Stimulated activated CD8-positive, alpha-beta memory T cell treated with anti-CD3 and anti-CD28 coated beads, Interleukin-2, amount 100 ng/mL, for 48 hours (primary cell): ENCODE measurements around the gene RGS13.
"Not testable (repeated sequence)": the region's sequence is repeated elsewhere in the genome, so short reads cannot be mapped to it uniquely, and the experiment has no call there.

ENCODE experiments used
- DNase-seq, 2 donors: peaks; one replicate each; pipeline ENCODE4 v3.0.0-alpha.2; 2020; ENCODE audit warnings: low read depth in 2 of 2

Gene RGS13

DNA sequence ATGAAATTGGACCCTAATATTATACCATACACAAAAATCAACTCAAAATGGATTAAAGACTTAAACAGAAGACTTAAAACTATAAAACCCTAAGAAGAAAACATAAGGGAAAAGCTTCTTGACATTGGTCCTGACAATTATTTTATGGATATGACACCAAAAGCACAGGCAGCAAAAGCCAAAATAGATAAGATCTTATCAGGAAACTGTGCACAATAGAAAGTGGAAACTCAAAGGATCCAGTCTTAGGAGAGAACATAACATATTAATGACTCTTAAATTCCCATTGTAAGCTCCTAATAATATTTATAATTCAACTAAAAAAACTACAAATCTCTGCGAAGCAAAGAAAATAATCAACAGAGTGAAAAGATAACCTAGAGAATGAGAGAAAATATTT, 39.8 kb downstream of the RGS13 start:
- no peak for DNase-seq

DNA sequence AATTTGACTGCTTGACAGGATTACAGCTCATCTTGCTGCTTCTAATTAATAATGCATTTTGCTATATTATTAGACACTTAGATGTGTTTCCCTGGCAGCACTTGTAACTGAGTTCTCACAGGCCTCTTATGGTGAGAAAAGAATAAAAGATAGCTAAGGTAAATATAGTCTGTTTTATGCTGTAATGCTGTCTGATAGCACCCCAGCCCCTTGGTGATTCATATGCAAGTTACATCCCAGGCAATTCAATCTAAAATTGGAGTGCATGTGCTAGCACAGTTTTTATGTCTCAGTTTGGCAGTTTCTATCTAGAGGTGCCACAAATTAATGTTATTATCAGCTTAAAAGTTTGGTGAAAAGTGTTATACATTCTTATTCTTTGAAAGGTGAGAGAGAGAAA, 42.2 kb downstream of the RGS13 start:
- no peak for DNase-seq

DNA sequence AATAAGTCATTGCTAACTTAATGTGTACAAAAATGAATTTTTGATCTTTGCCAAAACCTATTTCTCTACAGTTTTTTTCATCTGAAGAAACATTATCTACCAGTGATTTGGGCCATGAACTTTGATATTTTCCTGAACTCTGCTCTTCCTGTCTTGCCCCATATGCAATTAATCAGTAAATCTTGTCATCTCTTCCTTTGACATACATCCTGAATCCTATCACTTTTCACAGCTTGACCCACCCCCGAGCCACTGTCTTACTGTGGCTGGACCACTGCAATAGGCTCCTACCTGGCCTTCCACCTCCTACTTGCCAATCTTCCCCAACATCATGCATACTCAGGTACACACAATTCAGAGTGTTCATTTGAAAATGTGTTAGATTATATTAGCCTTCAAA, 46.4 kb downstream of the RGS13 start:
- DNase-seq = no peak

DNA sequence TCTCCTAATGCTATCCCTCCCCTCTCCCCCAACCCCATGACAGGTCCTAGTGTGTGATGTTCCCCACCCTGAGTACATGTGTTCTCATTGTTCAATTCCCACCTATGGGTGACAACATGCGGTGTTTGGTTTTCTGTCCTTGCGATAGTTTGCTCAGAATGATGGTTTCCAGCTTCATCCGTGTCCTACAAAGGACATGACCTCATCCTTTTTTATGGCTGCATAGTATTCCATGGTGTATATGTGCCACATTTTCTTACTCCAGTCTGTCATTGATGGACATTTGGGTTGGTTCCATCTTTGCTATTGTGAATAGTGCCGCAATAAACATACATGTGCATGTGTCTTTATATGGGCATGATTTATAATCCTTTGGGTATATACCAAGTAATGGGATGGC, 47.1 kb downstream of the RGS13 start:
- DNase-seq = not testable (repeated sequence)

DNA sequence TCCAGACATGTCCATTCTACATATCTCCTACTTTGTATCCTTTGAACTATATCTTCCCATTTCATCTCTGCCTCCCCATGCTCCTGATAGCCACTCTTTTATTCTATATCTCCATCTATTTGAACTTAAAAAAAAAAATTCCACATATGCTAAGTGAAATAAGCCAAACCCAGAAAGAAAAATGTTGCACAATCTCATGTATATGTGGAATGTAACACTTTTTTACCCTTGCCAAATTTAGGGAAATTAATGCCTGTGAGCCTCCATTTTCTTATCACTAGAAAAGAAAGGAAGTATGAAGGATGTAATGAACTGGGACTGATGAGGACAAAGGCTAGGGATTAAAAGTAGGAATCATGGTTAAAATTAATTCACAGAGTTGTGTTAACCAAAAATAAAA, 53.5 kb downstream of the RGS13 start:
- no peak for DNase-seq

DNA sequence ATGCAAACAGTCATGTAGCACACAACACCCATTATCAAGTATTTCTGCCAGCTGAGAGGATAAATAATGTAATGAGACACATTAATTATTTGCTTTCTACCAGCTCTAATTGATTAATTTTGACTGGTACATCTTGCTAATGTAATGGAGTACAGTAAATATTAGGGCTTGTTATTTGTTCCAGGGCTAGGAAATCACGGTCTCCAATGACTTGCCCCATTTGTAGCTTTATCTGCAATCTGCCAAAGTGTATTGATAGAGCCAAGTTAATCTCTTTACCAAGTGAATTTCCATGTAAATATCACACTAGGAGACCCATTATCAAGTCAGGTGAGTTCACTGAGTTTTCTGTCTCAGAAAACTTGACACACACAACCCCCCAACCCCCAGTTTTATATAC, 55.1 kb downstream of the RGS13 start:
- DNase-seq = no peak

DNA sequence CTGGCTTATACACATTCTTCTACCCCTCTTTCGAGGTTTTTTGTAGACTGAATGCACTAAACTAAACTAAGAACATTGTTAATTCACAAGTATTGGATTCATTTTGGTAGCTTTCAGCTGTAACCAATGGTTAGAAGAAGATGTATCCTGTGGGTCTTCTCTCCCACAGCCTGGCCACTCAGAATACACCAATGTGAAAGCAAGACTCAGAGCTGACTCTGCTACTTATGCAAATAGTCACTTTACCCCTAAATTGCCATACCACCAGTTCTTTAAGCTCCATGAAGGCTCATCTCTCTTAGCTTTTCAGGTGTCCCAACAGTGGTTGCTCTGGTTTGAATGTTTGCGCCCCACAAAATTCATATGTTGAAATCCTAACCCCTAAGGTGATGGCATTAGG, 60.1 kb downstream of the RGS13 start:
- DNase-seq = no peak

DNA sequence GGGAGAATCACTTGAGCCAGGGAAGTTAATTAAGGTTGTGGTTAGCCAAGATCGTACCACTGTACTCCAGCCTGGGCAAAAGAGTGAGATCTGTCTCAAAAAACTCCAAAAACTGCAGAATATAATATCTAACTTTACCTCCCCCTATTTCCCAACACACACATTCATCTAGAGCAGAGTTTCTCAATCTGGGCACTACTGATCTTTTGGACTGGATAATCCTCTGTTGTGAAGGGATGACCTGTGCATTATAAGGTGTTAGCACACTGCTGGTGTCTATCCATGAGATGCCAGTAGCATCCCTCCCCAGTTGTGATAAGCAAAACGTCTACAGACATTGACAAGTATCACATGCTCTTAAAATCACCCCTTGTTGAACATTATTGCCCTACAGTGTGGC, 61.8 kb downstream of the RGS13 start:
- DNase-seq = no peak

DNA sequence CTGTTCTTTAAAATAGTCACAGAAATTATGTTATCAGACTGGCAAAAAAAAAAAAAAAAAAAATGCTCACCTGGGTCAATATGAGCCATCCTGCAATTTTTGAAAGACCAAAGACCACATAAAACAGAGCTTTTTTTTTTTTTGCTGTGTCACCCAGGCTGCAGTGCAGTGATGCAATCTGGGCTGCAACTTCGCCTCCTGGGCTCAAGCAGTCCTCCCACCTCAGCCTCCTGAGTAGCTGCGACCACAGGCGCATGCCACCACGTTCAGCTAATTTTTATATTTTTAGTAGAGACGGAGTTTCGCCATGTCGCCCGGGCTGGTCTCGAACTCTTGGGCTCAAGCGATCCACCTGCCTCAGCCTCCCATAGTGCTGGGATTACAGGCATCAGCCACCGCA, 62.8 kb downstream of the RGS13 start:
- no peak for DNase-seq

DNA sequence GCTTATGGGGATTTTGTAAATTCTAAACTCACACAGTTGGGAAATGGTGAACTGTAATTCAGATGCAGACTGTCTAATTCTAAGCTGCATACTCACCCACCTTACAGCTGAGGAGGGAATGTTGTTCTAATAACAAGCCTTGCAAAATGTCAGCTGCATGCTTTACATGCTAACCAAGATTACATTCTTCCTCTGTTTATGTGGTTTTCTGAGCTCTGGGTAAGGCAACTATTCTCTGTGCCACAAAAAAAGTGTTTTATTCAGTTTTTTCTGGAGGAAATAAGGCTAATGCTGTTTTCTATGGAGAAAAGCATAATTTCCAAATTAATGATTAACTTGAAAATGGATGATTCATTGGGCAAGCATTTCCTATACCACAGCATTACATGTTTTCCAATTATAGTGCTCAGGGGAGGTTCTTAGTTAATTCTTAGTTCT, 64.9 kb downstream of the RGS13 start:
- DNase-seq = no peak

DNA sequence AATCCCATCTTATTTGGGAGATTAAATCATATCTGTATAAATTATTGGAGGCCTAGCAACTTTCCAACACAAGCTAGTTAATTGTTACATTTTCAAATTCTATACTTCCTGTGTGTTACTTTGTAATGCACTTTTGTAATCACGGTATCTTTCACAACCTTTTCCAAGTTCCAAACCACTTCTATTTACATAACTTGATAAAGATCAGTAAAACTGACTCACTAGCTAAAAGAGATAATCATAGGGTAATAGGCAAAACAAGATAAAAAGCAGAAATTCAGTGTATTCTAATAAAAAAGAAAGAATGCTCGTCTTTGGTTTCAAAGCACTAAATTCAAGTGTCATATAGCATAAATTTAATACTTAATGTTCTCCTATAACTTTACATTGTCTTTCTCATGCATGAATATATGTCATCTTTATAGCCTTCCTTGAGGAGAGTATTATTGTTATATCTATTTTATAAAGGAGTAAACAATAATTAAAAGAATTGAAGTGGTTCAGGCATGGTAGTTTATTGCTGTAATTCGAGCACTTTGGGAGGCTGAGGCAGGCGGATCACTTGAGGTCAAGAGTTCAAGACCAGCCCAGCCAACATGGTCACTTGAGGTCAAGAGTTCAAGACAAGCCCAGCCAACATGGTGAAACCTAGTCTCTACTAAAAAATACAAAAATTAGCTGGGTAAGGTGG, 66.4 kb downstream of the RGS13 start:
- no peak for DNase-seq

DNA sequence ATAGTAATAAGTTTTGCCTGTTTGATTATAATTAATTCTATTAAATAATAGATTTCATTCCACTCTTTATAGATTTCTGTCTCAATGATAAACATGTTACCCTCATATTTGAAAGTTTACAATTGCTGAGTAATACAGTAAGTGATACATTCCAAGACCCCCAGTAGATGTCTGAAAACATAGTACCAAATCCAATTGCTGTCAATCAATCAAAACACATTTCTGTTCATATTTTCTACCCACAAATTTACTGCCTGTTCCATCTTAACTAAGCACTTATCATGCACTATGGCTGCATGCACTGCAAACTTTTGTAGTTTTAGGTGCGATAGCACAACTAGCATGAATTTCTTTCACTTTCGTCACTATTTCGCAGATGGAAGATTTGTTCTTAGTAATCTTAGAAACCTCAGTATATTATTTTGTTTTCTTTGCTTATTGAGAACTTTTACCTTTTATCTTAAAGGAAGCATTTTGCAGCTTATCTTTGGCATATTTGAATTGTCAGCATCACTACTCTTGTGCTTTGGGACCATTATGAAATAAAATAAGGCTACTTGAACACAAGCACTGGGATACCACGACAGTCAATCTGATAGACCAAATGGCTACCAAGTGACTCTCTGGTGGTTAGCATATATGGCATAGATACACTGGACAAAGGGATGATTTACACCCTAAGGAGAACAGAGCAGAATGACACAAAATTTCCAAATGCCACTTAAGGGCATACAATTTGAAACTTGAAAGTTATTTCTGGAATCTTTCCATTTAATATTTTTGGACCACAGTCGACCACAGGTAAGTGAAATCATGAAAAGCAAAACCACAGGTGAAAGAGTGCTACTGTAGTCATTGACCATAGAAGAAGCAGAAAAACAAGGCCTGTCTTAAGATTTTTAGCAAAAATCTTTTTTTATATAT, 67.6 kb downstream of the RGS13 start:
- DNase-seq = no peak

DNA sequence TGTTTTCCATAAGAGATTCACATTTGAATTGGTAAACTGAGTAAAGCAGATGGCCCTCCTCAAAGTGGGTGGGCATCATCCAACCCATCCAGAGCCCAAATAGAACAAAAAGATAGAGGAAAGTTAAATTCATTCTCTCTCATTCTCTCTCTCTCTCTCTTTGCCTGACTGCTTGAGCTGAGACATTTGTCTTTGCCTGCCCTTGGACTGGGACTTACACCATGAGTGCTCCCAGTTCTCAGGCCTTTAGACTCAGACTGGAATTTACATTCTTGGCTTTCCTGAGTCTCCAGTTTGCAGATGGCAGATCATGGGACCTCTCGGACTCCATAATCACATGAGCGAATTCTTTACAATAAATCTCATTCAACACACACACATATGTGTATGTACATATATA, 69.6 kb downstream of the RGS13 start:
- no peak for DNase-seq

DNA sequence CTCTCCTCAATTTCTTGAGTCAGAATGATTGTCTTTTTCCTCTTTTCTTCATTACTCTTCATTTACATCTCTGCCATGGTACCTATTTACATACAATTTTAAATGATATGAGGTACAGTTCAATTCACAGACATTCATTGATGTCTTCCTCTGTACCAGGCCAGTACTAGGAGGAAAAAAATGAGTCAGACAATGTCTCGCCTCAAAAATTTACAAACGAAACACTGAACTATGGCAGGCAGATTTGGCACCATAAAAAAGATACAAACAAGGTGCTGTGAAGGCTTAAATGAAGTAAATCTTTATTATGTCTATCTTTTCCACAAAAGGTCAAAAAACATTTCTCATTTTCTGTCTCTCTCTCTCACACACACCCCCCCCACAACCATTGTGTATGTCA, 71.0 kb downstream of the RGS13 start:
- DNase-seq = no peak

DNA sequence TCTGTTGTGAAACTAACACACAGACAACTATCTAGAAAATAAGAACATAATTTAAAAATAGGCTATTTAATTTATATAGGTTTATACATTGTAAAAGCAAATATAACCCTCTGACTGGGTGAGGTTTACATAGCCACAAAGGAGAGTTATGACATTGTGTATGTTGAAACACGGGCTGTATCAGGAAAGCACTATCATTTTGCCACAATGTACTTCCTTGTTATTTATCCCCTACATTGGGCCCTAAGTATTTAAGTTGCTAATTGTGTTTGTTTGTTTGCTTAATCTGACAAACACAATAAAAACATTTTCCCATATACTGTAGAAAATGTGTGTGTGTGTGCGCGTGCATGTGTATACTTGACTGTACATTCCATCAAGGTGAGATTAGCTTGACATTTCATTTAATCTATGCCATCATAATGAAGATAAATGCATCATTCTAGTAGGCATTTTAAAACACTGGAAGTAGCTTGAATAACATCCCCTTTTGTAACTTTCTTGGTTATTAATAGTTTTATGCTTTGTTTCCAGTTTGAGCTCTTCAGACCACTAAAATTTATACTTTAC, 72.1 kb downstream of the RGS13 start:
- no peak for DNase-seq

DNA sequence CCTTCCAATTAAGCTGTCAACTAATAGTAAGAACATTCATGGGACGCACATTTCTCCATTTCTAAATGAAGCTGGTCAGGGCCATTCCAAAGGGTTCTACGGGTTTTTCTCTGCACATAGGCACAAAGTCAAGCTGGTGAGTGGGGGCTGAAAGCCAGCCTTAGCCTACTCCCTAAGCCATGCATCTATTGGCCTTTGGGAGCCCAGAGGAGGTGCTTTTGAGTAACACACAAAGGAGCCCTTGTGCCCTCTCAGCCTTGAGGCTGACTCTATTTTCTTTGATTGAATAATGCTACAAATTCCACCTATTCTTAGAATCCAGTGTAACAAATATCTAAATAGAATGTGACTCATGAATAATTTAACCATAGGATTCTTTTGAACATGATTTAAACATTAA, 73.6 kb downstream of the RGS13 start:
- no peak for DNase-seq
